ENCODE data around the gene LY9.

DNA sequence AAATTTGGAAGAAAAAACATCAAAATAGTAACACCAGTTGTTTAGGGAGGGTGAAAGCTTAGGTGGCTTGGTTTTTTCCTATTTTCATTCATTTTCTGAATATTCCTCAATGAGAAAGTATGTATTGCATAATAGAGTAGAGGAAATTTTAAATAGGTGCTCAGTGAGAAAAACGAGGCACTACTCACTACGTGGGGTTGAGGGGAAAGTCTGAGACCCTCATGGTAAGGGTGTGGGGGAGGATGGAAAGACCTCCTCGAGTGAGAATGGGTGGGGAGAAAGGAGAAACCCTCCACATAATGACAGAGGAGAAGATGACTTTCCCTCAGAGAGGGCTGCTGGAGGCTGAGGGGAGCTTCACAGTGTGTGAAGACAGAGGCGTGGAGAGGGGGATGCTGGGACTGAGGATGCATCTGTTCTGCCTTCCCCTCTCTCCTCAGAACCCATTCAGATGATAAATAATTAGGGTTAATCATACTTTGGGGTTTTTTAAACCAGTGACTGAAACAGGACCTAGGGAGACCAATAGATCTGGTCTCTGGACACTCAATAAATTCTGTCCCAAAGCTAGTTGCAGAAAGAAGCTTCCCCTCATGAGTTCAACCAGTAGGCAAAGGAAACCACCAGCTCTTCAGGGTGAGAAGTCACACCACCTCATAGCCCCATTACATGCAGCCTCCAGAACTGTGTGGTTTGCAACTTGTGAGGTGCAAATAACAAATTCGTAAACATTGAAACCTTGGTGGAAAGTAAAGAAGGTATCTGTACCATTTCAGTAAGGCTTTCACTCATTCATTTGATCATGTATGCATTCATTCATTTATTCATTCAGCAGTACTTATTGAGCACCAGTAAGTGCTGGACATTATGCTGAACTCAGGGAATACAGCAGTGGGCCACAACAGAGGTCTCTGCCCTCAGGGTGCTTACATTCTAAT, 39.8 kb upstream of the LY9 start:
- TF ChIP-seq, protein P1, sequence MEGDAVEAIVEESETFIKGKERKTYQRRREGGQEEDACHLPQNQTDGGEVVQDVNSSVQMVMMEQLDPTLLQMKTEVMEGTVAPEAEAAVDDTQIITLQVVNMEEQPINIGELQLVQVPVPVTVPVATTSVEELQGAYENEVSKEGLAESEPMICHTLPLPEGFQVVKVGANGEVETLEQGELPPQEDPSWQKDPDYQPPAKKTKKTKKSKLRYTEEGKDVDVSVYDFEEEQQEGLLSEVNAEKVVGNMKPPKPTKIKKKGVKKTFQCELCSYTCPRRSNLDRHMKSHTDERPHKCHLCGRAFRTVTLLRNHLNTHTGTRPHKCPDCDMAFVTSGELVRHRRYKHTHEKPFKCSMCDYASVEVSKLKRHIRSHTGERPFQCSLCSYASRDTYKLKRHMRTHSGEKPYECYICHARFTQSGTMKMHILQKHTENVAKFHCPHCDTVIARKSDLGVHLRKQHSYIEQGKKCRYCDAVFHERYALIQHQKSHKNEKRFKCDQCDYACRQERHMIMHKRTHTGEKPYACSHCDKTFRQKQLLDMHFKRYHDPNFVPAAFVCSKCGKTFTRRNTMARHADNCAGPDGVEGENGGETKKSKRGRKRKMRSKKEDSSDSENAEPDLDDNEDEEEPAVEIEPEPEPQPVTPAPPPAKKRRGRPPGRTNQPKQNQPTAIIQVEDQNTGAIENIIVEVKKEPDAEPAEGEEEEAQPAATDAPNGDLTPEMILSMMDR (IDR thresholded peaks at IDR 0.05), result no peak
- no peak for TF ChIP-seq POLR2A (IDR thresholded peaks at IDR 0.05)
